ENCODE results near the gene MMEL1.
"Not testable (repeated sequence)": the region's sequence is repeated elsewhere in the genome, so short reads cannot be mapped to it uniquely, and the experiment has no call there.

Gene MMEL1

DNA sequence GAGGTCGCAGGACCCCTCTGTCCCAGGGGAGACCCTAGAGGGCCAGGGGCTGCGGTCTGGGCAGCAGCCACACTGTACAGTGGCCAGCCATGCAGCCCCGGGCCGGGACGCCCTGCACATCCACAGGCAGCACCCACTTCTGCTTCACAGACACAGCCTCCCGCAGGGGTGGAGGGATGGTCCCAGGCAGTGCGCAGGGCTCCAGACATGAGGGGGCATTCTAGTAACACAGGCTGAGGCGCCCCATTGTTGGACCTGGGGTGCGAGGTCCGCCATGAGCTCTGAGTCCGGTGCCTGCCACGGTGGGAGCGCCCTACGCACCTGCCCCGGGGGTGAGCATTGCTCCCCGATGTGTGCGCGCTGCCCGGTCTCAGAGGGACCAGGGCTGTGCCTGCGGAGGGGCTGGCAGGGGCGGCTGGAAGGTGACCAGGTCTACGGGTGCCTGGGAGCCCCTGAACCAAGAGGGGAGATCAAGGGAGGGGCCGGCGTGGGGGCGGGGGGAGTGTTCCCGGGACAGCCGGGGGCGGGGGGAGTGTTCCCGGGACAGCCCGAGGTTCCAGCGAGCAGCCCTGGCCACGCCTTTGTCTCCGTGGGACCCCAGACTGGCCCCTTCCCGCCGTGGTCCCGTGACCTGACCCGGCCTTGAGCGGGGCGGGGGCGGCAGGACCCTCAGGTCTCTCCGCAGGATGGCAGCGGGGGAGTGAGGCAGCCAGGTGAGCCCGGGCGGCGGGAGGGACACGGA is 4.5 kb downstream of the MMEL1 start:
- DNase-seq, result no peak

DNA sequence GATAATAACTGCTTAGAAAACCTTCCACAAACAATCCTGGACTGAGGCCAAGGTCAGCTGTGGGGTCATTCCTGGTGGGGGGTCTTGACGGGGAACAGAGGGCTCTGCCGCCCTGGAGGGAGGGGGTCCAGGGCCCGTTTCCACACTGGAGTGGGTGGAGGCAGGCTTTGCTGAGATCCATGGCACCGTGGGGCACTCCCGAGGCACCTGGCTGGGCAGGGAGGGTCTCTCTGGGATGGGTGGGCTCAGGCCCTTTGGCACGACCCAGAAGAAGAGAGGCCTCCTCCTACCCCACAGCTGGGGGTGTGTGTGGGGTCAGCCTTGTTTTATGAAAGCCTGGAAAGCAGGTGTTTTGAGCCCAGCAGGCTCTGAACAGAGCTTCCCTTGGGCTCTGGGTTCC is 5.1 kb downstream of the MMEL1 start:
- no peak for DNase-seq

DNA sequence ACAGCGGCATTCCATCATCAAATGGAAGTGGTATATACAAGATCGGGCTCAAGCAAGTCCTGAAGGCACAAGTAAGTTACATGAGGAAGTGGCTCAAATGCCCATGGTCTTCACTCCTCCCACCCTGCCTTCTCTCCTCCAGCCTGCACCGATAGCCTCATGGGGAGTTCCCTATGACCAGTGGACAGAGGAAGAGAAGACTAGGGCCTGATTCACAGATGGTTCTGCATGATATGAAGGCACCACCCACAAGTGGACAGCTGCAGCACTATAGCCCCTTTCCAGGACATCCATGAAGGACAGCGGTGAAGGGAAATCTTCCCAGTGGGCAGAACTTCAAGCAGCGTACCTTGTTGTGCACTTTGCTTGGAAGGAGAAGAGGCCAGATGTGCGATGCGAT is 7.1 kb downstream of the MMEL1 start:
- not testable (repeated sequence) for DNase-seq

DNA sequence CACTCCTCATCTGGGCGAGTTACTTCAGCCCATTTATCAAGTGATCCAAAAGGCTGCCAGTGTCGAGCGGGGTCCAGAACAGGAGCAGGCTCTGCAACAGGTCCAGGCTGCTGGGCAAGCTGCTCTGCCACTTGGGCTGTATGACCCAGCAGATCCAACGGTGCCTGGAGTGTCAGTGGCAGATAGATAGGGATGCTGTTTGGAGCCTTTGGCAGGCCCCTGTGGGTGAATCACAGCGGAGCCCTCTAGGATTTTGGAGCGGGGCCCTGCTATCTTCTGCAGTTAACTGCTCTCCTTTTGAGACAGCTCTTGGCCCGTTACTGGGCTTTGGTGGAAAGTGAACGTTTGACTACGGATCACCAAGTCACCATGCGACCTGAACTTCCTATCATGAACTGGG is 7.5 kb downstream of the MMEL1 start:
- no peak for DNase-seq

DNA sequence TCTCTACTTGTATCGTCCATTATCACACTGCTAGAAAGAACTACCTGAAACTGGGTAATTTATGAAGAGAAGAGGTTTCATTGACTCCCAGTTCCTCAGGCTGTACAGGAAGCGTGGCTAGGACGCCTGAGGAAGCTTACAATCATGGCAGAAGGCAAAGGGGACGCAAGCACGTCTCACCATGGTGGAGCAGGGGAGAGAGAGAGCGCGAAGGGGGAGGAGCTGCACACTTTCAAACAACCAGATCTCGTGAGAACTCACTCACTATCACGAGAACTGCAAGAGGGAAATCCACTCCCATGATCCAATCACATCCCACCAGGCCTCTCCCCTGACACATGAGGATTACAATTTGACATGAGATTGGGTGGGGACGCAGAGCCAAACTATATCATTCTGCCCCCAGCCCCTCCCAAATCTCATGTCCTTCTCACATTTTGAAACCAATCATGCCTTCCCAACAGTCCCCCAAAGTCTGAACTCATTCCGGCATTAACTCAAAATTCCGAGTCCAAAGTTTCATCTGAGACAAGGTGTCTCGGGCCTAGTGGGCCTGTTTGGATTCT is 8.0 kb downstream of the MMEL1 start:
- no peak for DNase-seq

DNA sequence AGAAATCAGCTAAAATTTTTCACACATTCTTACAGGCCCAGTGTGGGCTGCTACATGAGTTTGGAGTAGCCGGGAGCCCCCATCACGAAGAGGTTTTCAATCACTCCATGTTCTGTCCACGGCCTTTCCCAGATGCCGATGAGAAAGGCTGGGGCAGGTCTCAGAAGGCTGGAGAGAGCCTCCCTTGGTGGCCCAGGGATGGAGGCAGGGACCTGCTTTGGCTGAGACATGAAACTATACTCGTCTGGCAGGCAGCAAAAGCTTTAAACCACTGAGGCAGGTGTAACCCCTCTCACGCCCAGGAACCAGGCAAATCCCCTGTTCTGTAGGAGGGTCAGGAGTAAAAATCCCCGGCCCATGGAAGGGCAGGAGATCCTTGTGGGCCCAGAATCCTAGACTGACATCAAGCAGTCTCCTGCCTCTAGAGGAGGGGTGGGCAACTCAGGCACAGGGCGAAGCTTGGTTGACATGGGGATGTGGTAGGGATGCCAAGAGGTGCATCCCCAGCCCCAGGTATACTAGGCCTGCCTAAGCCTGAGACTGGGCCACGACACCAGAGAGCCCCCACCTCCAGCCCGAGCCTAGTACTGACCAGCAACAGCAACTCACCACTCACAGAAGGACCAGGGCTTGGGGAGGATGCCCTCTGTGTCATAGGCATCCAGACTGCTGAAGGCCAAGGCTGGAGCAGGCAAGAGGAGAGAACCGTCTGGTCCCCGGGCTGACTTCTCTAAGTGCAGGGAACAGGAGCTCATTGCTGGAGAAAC is 9.1 kb downstream of the MMEL1 start:
- DNase-seq, result no peak

DNA sequence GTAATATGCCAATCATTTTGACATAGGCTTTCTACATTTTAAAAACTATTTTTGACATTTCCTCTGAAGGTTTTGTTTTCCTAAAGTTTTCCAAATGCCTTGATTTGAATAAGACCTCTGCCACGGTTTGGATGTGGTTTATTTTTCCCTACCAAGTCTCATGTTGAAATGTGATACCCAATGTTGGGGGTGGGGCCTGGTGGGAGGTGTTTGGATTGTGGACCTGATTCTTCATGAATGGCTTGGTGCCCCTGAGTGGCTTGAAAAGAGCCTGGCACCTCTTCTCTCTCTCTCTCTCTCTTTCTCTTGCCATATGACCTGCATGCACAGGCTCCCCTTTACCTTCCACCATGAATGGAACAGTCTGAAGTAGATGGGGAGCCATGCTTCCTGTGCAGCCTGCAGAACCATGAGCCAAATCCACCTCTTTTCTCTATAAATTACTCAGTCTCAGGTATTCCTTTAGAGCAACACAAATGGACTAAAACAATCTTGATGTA is 14.8 kb downstream of the MMEL1 start:
- no peak for DNase-seq

DNA sequence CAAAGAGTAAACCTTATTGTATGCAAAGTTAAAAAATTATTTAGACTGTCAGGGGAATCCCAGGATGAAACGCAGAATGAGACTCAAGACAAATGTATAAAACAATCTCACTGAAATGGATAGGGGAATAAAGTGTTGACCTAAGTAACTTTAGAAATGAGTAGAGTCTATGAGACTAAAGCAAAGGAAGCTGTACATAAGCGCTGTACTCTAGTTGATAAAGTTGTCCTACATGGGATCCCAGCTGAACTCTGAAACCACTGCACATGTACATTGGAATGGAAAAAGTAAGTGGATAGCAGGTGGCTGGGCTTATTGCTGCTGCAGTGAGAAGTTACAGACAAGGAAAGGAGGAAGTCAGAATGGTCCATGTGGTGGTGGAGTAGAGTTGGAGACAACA is 18.7 kb downstream of the MMEL1 start:
- no peak for DNase-seq

DNA sequence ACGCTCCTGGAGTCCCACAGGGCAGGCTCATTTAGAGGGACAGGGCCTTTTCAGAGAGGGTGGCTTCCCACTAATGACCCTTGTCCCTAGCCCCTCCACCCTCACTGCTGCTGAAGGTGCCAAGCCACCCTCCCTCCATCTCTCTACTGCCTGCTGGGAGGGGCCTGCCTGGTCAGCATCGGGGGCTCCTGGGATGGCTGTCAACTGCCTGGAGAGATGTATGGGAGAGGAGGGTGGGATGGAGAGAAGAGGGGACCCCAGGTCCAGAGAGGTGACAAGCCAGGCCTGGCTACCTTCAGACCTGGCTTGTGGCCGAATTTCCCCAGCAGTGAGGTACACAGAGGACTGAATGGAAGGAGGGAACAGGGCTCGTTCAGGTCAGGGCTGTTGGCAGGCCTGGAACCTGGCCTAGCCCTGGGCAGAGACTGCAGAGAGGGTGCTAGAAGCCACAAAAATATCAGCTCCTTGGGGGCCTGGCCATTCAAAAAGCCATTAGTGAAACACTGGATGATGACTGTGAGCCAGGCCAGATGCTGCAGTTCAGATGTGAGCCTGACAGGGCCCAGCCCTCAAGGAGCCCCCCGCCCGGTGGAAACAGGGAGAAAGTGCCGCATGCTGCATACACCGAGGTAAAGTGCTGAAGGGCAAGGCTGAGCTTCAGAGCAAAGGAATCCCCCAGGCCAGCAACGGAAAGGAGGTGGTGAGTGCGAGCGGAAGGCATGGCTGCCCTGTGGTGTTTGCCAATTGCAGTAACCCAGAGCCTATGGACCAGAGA is 20.0 kb downstream of the MMEL1 start:
- DNase-seq, result no peak

DNA sequence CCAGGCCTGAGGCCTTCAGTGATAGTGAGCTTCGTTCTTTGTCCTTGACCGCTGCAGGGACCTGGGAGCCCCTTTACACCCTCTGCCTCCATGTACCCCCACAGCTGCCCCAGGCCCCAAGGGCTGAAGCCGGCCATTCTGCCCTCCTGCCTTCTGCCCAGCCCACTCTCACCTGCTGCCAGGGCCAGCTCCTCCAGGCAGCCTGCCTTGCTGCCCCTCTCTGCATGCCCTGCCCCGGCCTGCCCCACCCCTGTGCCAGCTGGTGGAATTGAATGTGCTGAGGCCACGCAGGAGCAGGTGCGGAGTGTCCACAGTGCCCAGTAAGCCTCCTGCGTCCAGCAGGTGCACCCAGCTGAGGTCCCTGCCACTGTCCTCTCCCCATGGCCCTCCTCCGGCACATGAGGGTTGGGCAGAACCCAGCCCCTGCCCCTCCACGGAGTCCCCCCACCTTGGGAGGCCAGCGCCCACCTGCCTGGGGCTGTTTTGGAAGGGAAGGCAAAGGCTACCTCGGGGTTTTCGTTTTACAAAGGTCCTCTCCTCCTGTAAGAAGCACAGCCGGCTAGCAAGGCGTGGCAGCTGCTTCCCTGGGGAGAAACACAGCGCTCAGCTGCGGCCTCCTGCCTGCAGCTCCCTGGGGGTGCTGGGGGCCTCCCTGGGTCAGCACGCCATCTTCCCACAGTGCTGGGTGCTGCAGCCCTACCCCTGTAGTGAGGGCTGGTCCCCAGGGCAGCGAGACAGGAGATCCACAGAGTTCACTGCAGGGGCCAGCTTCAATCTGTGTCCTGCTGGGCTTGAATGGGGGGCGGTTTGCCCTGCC is 21.0 kb downstream of the MMEL1 start:
- DNase-seq, result no peak

DNA sequence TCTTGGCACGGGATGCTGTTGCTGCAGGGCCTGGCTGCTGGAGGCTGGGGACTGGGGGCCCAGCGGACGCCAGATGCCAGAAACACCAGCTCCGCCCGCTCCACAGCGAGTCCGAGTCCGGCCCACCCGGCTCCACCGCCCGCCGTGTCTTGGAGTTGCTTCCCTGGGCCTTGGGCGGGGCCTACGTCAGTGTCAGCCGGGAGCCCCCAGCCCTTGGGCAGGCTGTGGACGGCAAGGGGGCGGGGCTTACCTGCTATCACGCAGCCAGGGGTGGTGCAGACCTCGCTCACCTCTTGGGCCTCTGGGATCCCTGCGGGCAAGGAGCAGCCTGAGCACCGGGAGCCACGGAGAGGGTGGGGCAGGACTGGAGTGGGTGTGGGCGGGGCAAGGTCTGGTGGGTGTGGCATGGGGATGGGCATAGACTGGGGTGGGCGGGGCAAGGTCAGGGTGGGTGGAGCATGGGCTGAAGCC is 21.8 kb downstream of the MMEL1 start:
- DNase-seq, result no peak

DNA sequence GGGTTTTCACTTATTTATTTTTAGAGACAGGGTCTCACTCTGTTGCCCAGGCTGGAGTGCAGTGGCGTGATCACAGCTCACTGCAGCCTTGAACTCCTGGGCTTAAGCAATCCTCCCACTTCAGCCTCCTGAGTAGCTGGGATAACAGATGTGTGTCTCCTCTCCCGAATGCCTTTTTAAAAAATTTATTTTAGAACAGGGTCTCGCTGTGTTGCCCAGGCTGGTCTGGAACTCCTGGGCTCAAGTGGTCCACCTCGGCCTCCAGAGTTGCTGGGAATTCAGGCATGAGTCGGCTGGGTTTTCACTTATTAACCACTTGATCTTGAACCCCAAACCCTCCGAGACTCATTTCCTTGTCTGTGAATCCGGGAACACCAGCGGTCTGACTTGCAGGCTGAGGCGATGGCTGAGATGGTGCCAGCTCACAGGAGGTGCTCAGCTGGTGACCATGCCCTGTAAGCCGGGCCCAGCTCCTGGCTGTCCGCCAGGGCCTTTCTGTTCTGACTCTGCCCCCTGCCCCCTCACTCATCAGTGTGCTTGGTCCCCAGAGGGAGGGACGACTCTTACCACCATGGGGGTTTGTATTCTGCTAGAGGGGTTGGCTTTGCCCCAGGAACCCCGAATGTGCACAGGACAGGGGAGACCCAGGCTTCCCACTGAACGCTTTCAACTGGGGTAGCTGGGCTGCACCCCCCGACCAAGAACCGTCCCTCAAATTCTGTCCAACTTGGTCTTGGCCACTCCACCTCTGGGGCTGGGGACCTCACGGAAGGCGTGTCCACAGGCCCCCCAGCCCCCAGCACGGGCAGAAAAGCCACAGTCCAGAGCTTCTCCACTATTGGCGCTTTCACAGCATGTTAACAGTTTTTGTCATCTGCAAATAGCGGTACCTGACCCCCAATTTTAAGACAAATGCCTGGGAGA is 22.5 kb downstream of the MMEL1 start:
- no peak for DNase-seq

DNA sequence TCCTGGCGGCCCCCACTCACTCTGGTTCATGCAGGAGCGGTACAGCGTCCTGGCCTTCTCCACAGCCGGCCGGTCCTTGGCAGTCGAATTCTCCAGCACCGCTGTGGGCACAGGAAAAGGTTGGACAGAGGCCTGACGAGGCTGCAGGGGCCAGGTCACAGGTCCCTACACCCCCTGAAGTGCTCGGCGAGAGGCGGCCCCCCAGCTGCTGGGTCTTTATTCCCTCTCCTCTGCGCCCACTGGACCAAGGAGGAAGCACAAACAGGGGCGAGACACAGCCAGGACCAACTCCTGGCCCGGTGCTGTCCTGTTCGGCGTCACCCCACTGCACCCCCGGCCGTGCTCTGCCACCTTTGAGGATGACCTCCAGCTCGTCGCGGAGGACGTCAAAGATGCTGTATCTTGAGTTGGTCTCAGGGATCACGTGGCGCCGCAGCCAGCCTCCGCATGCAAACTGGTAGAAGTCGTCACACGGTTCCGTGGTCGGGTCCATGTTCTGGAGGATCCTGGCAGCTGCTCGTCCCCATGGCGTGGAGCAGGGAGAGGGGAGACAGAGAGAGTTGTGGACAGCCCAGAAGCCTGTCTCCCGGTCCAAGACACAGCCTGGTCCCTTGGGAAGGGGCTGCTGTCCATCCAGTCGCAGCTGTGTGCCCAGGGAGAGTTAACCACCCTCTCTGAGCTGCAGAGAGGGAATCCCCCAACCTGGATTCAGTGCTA is 23.3 kb downstream of the MMEL1 start:
- no peak for DNase-seq

DNA sequence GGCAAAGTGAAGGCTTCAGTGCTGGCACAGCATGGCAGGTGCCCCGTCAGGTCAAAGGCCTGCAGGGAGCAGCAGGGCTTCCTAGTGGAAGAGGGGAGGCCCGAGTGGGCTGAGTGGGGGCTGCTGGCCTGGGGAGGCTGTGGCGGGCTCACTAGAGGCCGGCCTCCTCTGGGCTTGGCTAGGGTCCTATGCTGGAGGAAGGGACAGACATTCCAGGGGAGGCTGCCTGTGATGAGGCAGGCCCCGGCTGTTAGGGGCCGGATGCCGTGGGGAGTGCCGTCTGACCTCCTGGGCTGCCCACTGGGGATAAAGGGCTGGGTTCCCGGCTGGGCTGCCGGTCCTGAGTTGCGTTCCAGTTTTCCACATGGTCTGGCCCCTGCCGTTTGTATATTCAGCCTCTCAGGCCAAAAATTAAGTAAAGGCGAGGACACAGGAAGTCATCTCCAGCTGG is 25.1 kb downstream of the MMEL1 start:
- DNase-seq, result no peak

DNA sequence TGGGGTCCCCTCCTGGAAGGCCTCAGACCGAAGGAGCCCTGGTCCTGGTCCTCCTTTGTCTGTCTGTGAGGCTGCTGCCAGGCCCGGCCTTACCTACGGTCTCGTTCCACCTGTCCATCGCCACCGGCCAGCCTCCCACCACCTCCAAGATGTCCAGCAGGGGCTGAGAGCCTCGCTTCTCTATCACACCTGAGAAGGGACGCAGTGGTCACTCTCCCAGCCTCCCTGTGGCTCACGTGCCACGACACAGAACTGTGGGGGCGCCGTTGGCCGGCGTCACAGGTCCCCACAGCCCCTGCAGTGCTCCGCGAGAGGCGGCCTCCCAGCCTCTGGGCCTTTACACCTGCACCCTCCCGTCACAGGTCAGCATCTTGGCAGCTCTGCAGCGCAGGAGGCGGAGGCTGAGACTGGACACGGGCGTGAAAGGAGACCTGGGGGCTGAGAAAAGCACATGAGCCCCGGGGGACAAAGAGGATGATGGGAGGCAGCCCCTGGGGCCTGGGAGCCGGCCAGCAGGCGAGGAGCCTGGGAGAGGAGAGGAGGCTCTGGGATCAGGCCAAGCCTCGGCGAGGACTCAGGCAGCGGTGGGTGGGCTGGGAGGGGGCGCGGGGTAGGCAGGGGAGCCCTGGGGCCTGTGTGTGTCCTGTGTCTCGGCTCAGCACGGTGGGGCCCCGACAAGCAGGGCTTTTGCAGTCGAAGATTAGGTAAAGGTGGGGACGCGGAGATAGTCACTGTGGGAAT is 25.8 kb downstream of the MMEL1 start:
- no peak for DNase-seq

DNA sequence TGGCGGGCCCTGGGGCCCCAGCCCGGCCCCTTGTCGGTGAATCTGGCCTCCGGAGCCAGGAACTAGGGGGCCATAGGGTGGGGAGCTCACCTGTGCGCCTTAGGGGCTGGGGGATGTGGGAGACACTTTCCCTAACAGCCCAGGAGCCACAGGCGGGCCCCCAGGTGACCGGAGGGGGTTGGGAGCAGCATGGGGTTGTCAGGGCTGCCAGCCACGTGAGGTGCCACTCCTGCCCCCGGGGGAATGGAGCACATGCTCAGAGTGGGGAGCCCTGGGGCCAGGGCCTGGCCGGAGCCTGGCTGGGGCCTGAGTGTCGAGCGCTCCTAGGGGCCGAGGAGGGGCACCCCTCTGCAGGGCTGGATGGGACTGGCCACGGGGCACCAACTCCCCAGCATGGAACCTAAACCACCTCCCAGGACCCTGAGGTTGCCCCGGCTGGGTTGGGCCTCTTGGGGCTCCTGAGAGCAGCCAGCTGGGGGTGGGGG is 26.4 kb downstream of the MMEL1 start:
- no peak for DNase-seq

DNA sequence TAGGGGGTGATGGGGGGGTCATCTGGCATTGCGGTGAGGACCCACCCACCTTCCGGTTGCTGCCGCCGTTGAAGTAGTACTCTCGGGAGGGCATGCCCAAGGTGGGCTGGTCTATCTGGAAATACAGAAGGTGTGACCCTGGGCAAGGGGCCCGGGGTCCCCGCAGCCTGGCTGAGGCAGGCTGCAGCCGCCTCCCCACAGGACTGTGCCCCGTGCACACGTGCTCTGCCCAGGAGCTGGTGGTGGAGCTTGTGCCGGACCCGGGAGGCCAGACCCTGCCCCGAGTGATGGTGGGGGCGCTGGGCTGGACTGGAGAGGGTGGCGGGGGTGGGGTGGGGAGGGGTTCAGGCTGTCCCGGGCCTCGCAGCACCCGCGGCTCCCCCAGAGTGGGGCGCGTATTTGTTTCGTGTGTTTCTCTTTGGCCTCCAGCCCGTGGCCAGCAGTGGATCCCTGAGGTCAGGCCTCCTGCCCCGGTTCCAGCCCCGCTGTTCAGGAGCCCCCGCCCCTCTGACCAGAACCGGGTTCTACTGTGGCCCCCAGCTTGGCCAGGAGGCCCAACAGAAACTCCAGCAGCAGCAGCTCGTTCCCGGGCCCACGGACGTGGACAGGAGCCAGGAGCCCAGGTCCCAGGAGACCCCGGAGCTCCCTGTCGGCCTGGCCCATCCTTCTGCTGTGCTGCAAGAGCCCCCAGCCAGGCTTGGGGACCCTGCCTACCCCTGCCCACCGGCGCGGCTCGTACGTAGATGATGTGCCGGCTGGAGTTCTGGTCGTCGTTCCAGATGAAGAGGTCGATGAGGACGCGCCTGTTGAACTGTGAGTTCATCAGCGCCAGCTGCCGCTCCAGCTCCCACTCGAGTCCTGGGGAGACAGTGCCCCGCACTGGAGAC is 27.1 kb downstream of the MMEL1 start:
- no peak for DNase-seq

DNA sequence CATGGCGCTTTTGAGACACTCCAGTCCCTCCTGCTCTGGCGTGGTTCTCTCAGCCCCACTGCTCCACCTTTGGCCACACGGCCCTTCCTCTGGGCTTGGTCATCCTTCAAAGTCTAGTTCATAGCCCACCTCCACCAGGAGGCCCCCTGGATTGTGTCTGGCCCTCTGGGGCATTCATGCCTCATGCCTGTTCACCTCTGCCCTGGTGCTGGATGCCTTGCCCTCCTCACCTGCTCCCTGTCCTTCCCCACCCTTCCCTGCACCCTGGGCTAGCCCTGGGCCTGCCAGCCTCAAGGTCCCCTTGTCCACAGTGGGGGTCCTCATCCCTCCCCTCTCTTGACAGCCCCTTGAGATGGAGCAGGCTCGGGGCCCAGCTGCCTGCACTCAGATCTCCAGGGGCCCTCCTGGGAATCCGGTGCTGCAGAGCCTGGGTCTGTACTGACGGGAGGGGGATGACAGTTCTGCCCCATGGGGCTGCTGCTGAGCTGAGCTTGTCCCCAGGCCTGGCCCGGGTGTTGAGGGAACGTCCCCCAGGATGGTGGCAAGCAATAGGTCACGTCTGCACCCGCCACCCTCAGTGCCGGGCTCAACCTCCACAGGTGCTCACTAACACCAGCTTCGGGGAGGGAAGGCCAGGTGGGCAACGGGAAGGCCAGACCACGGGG is 27.8 kb downstream of the MMEL1 start:
- DNase-seq, result no peak

Data from NCI-H748 treated with DMSO at 0.1 percent for 48 hours (cell line).